DND-41 (cell line): Measurements from ENCODE around the gene GTF3C1.

ENCODE experiments used
- ATAC-seq: fragments of 200-7000 bp; cut with Tn5 transposase; 3 replicates; pipeline ENCODE4 v1.9.1; 2021; ENCODE audit warnings: low read depth; ENCODE audit not compliant: insufficient read depth
- DNase-seq: peaks from one replicate; pipeline ENCODE4 v3.0.0-alpha.2; 2020
- H2AFZ ChIP-seq: 2 replicates; pipeline ENCODE4 v1.6.0; 2012; ENCODE audit warnings: low read depth, low read length
- H3K27ac ChIP-seq: 2 replicates; pipeline ENCODE4 v1.5.1; 2012; ENCODE audit warnings: low read length, inconsistent platforms
- H3K27me3 ChIP-seq: fragments of 200-600 bp; sonication (generic); 2 replicates; pipeline ENCODE4 v1.6.0; 2012; ENCODE audit warnings: low read length, mild to moderate bottlenecking, inconsistent platforms; ENCODE audit not compliant: insufficient read depth, poor library complexity
- H3K36me3 ChIP-seq: 2 replicates; pipeline ENCODE4 v1.5.1; 2012; ENCODE audit warnings: low read length, inconsistent platforms; ENCODE audit not compliant: insufficient read depth
- H3K4me1 ChIP-seq: 2 replicates; pipeline ENCODE4 v1.5.1; 2012; ENCODE audit warnings: mild to moderate bottlenecking, low read length; ENCODE audit not compliant: insufficient read depth
- H3K4me2 ChIP-seq: 2 replicates; pipeline ENCODE4 v1.6.0; 2012; ENCODE audit warnings: mild to moderate bottlenecking, moderate library complexity, low read length, inconsistent platforms; ENCODE audit not compliant: insufficient read depth
- H3K4me3 ChIP-seq, 2 experiments: fragments of 200-600 bp in 1 of 2; shearing (Covaris generic) in 1 of 2; 2 replicates each; pipeline ENCODE4 v1.5.1; 2012 to 2016; ENCODE audit warnings: inconsistent platforms in 2 of 2, low read length in 2 of 2, mild to moderate bottlenecking in 2 of 2, low read depth in 1 of 2, moderate library complexity in 1 of 2
- H3K79me2 ChIP-seq: 2 replicates; pipeline ENCODE4 v1.6.0; 2012; ENCODE audit warnings: low read length, inconsistent platforms; ENCODE audit not compliant: insufficient read depth
- H3K9ac ChIP-seq: 2 replicates; pipeline ENCODE4 v1.6.0; 2012; ENCODE audit warnings: low read depth, mild to moderate bottlenecking, inconsistent platforms, low read length, moderate library complexity
- H3K9me3 ChIP-seq: 2 replicates; pipeline ENCODE4 v1.5.1; 2012; ENCODE audit warnings: low read length, moderate library complexity, mild to moderate bottlenecking, inconsistent platforms; ENCODE audit not compliant: insufficient read depth, severe bottlenecking
- H4K20me1 ChIP-seq: 2 replicates; pipeline ENCODE4 v1.6.0; 2012; ENCODE audit warnings: low read length; ENCODE audit not compliant: insufficient read depth
- EZH2 ChIP-seq: IDR thresholded peaks from 3 replicates; pipeline ENCODE4 v1.6.1; 2012; ENCODE audit warnings: borderline replicate concordance, low read depth, mild to moderate bottlenecking, moderate library complexity, low read length, inconsistent platforms; ENCODE audit not compliant: severe bottlenecking
- TF ChIP-seq, protein P1 (sequence below): IDR thresholded peaks from 2 replicates; pipeline ENCODE4 v1.5.1; 2012; ENCODE audit warnings: borderline replicate concordance, low read length, moderate library complexity, mild to moderate bottlenecking; ENCODE audit not compliant: poor library complexity, severe bottlenecking; ENCODE audit errors: extremely low read depth

GTF3C1 gene

DNA sequence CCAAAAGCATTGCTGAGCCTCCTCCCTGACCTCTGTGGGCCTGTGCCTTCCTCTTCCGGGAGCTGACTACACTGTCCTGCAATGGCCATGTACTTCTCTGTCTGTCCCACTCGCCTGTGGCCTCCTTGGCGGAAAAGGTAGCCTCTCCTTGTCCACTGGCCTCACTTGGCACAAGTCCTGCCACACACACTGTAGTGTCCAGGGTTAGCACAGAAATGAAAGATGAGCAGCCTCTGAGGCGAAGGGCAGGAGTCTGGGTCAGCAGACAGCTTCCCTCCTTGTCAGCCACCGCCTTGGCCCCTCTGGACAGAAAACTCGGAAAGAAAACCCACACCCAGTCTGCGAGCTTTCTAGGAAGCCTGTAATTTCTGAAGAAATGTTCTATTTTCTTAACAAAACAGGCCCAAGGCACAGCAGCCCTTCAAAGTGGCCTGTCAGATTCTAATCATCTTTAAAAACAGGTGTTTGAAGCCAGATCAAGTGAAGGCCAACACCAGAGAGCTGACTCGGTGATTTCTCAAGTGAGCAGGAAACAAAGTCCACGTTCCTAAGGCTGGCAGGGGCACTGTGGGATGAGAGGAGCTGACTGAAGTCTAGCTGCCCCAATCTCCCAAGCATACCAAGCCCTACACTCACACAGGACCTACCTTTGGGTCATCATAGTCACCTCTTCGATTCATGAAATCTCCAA lies 67.2 kb downstream of the GTF3C1 start:
- DNase-seq: no peak
- Histone ChIP-seq H4K20me1 (no peaks in the 10 kb centered on the region), H3K9ac (no peak overlapping the region), H3K4me3 (no peak overlapping the region), H3K79me2 (no peaks in the 10 kb centered on the region), H3K9me3 (no peaks in the 10 kb centered on the region), H3K4me1 (no peaks in the 10 kb centered on the region), H3K36me3 (peaks cover 85% of the 10 kb centered on the region), H3K27ac (no peak overlapping the region), H3K27me3 (no peaks in the 10 kb centered on the region), H3K4me2 (no peak overlapping the region), H2AFZ (no peak overlapping the region)
- ATAC-seq: no peak
- TF ChIP-seq, protein P1, sequence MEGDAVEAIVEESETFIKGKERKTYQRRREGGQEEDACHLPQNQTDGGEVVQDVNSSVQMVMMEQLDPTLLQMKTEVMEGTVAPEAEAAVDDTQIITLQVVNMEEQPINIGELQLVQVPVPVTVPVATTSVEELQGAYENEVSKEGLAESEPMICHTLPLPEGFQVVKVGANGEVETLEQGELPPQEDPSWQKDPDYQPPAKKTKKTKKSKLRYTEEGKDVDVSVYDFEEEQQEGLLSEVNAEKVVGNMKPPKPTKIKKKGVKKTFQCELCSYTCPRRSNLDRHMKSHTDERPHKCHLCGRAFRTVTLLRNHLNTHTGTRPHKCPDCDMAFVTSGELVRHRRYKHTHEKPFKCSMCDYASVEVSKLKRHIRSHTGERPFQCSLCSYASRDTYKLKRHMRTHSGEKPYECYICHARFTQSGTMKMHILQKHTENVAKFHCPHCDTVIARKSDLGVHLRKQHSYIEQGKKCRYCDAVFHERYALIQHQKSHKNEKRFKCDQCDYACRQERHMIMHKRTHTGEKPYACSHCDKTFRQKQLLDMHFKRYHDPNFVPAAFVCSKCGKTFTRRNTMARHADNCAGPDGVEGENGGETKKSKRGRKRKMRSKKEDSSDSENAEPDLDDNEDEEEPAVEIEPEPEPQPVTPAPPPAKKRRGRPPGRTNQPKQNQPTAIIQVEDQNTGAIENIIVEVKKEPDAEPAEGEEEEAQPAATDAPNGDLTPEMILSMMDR: no peak
- no peak for TF ChIP-seq EZH2

DNA sequence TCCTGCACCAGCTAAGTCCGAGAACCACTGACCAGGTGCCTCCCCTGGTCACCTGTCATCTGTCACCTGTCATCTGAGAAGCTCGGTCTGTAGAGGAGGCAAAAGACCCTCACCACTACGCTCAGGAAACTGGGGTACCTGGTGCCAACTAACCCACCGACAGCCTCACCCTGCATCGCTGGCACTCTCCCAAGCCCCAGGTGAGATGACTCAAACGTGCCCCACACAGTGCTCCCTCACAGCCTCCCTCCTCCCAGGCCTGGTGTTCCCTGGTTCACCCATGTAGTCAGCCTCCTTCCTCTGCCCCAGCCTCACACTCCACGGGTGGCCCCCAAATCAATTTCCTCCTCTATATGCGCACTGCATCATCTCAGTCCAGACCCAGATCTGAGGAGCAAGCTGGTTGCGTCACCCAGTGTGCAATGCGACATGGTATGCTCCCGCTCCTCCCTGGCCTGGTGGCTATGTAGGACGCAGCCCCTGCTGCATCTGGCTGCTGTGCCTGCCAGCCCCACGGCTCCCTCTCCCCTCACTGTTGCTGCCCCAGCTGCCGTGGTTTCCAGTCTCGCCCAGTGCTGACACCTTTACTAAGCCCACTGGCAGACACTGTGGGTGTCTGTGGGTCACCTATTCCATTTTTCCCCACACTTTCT lies 68.3 kb downstream of the GTF3C1 start:
- H3K4me3 ChIP-seq: no peak overlapping the region
- no peak for ATAC-seq
- H3K4me2 ChIP-seq: no peak overlapping the region
- H4K20me1 ChIP-seq: no peaks in the 10 kb centered on the region
- no peaks in the 10 kb centered on the region for H3K4me1 ChIP-seq
- no peaks in the 10 kb centered on the region for H3K27me3 ChIP-seq
- H3K27ac ChIP-seq: no peak overlapping the region
- H2AFZ ChIP-seq: no peak overlapping the region
- peaks cover 86% of the 10 kb centered on the region for H3K36me3 ChIP-seq
- no peak for TF ChIP-seq EZH2
- TF ChIP-seq, protein P1: no peak
- H3K9me3 ChIP-seq: no peaks in the 10 kb centered on the region
- no peak overlapping the region for H3K9ac ChIP-seq
- DNase-seq: no peak
- H3K79me2 ChIP-seq: no peaks in the 10 kb centered on the region

DNA sequence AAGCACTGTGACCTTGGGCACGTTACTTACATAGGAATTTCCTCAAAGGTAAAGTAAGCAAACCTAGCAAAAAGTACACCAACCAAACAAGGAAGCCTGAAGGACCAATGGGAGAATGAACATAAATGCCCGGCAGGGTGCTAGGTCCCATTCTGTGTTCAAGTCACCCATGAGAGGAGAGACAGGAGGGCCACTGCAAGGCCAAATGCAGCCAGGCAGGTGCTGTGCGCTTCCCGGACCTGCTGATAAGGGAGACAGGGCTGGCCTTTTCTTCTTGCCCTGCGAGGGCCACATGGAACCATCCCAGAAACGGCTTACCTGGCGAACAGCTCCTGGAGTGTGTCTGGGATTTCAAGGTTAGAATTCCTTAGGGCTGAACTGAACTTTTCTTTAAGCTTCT lies 69.0 kb downstream of the GTF3C1 start:
- no peak overlapping the region for H3K27ac ChIP-seq
- peaks cover 86% of the 10 kb centered on the region for H3K36me3 ChIP-seq
- no peaks in the 10 kb centered on the region for H3K79me2 ChIP-seq
- no peaks in the 10 kb centered on the region for H3K27me3 ChIP-seq
- H3K9me3 ChIP-seq: no peaks in the 10 kb centered on the region
- no peak overlapping the region for H3K9ac ChIP-seq
- ATAC-seq (no peak), DNase-seq (no peak)
- TF ChIP-seq EZH2: no peak
- TF ChIP-seq, protein P1: no peak
- no peaks in the 10 kb centered on the region for H4K20me1 ChIP-seq
- no peak overlapping the region for H3K4me3 ChIP-seq
- H2AFZ ChIP-seq: no peak overlapping the region
- H3K4me1 ChIP-seq: no peaks in the 10 kb centered on the region
- no peak overlapping the region for H3K4me2 ChIP-seq
